HG03354 (cell line): ENCODE data around the gene TCEAL1.
"Not testable (repeated sequence)": the region's sequence is repeated elsewhere in the genome, so short reads cannot be mapped to it uniquely, and the experiment has no call there.

ENCODE experiments used
- ATAC-seq: cut with Tn5 transposase; IDR thresholded peaks from one replicate; pipeline ENCODE4 v1.9.1; 2021; ENCODE audit warnings: mild to moderate bottlenecking; ENCODE audit not compliant: unreplicated experiment, poor library complexity, severe bottlenecking

The TCEAL1 gene

GRCh38 chrX:103630171-103630511, 1.4 kb downstream of the TCEAL1 start:
- ATAC-seq = no peak

DNA sequence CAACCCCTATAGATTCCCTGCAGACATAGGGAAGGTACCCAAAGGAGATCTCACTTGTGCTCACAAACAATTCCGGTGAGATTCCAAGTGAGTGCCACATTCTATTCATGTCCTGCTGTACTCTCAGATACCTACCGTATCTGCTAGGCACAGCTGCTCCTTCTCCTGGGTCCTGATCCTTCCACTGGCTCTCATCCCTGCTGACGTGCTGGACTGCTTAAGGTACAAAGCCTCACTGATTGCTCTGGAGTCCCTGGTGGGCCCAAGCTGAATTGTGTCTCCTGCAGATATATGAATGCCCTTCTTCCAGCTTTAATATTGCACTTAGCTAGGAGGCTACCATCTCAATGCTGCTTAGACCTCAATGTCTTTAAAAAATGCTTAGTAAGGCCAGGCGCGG, 2.4 kb downstream of the TCEAL1 start:
- no peak for ATAC-seq

DNA sequence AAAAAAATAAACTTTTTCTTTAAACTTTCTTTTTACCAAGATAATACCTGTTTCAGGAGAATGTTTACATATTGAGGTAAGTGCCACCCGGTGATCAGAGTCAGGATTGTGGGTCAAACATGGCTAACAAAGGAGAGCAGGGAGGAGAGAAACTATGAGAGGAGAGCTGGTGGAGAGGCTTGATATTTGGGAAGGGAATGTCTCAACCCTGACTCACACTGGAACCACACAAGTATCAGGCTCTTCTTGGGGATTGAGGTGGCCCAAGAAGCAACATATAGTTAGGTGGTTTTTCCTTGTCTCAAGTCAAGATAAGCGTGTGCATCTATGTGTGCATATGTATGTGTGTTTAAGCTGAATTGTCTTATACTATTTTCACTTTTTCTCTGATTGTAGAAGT, 6.7 kb downstream of the TCEAL1 start:
- ATAC-seq = no peak

- ATAC-seq = no peak
These were observed 9.0 kb downstream of the TCEAL1 start for GRCh38 chrX:103637604-103638338.

GRCh38 chrX:103638479-103639346, 9.9 kb downstream of the TCEAL1 start:
- not testable (repeated sequence) for ATAC-seq

GRCh38 chrX:103640401-103641155, 11.8 kb downstream of the TCEAL1 start:
- ATAC-seq = no peak

DNA sequence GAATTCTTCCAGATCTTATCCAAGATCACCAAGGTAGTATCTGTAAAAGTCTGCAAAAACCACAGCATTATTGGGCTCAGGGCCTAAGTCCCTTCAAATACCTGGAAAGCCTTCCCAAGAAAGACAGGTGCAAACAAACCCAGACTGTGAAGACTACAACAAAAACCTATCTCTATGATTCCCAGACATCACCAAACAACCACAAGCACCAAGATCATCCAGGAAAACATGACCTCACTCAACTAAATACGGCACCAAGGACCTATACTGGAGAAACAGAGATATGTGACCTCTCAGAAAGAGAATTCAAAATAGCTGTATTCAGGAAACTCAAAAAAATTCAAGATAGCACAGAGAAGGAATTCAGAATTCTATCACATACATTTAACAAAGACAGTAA, 15.3 kb downstream of the TCEAL1 start:
- ATAC-seq = no peak

DNA sequence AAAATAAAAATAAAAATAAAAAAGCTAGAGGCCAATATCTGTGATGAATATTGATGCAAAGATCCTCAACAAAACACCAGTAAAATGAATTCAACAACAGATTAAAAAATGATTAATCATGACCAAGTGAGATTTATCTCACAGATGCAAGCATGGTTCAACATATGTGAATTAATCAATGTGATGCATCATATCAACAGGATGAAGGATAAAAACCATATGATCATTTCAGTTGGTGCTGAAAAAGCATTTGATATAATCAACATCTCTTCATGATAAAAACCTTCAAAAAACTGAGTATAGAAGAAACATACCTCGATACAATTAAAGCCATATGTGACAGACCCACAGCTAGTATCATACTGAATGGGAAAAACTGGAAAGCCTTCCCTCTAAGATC, 18.9 kb downstream of the TCEAL1 start:
- no peak for ATAC-seq

GRCh38 chrX:103651151-103651773, 22.5 kb downstream of the TCEAL1 start:
- no peak for ATAC-seq

GRCh38 chrX:103655230-103656000, 26.6 kb downstream of the TCEAL1 start:
- not testable (repeated sequence) for ATAC-seq

DNA sequence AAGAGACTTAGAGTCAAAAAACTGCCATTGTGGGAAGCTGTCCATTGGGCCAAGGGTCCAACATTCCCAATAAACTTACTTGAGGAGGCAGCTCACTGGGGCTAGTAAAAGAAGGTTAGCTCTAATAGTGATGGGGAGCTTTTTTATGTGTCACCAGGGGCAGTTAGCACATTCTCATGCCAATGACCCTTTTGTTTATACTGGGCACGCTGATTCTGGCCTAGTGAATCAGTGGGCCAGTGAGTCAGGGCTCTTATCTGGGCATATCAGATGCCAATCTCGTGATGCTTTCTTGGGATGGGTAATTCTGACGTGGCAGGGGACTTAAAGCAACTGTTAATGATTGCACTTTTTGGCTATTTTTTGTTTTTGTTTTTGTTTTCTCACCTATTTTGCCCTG, 27.8 kb downstream of the TCEAL1 start:
- ATAC-seq = no peak

DNA sequence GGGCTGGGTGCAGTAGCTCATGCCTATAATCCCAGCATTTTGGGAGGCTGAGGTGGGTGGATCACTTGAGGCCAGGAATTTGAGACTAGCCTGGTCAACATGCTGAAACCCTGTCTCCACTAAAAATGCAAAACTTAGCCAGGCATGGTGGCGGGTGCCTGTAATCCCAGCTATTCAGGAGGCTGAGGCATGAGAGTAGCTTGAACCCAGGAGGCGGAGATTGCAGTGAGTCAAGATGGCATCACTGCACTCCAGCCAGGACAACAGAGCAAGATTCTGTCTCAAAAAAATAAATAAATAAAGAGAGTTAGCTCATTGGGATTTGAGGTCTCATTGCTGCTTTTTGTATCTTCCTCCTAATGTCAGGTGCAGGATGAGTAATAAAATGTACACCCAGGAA, 28.3 kb downstream of the TCEAL1 start:
- ATAC-seq = not testable (repeated sequence)

DNA sequence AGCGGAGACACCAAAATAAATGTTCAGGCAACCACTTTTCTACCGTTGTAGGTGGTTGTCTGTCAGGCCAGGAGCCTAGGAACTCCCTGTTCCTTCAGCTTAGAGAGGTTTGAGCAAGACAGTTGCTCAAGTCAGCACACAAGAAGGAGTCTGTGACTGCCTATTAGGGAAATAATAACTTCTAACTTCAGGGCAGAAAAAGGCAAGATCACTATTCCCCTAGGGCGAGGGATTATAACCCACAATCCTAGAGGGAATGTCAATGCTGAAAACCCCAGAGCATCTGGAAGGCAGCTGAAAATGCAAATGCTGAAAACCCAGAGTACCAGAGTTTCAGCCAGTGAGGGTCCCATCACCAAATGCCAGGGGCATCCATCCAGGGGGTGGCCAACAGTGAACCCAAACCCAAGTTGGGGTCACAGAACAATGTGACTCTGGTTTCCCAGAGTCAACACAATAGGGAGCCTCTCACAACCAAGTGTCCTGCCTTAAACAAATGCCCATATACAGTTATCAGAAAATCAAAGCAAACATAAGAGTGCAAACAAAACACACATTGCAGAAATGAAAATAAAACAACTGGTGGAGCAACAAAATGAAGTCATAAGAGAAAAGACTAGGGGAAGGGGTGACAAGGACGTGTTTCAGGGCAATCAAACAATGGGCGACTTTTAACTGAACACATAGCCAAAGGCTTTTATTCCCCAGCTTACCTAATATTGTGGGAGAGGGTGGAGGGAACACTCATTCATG, 30.1 kb downstream of the TCEAL1 start:
- no peak for ATAC-seq

- not testable (repeated sequence) for ATAC-seq
These were observed 30.7 kb downstream of the TCEAL1 start for GRCh38 chrX:103659460-103659859.

- no peak for ATAC-seq
These were observed 35.4 kb downstream of the TCEAL1 start for GRCh38 chrX:103663981-103664762.

DNA sequence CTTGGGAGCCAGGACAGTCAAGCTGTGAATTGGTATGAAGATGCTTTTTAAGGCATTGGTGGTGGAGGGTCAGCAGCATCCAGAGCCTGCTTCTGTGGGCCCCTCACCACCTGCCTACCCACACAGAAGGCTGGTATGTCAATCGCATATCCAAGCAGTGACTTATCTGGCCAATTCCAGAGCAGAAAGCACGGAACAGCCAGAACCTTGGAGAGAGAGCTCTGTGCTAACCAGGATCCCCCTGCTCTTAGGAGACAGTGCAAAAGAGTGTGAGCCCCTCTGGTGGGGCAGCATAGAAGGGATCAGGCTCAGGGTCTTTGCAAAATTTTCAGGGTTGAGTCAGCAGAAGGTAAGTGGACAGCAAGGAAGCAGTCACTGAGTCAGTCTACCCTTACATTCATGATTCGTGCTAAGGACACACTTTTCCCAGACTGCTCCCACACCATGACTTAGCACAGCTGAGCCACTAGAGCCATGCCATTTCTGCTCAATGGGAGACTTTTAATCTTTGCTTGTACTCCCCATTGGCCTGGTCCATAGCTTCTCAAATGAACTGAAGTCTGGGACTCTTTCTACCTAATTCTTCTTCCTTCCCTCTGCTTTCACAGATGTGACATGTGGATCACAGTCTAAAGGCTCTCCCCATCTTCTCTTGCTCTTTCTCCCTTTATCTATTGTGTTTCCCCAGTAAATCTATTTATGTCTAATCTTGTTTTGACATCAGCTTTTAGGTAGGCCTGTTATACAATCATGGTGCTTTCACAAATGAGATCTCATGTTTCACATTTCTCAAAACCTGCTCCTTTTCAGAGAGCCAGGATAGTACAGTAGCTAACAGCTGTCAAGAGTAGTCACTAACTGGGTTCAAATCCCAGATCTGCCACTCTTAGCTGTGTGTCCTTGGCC, 37.7 kb downstream of the TCEAL1 start:
- no peak for ATAC-seq

DNA sequence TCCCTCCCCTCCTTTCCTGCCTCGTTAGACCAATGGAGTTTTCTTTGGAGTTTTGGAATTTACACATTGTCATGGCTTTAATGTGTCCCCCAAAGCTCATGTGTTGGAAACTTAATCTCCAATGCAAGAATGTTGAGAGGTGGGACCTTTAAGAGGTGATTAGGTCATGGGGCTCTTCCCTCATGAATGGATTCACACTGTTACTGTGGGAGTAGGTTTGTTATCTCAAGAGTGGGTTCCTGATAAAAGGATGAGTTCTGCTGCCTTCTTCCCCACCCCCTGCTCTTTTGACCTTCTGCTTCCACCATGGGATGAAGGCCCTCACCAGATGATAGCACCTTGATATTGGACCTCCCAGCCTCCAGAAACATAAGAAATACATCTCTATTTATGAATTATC, 41.0 kb downstream of the TCEAL1 start:
- ATAC-seq = no peak
